ENCODE data around the gene MAPK10. TPM values are rescaled to one million over a fixed set of nuclear protein-coding genes. Genes with fewer than 3 reads are reported as not detected.
A peak's percentile ranks its signal among the peaks of the same experiment; 100 is the strongest.

The MAPK10 gene
- total and polyA plus RNA-seq, 2 donors (not counting 1 experiment from before 2014, with no cell fraction given) = 3.8 to 20.0 TPM

DNA sequence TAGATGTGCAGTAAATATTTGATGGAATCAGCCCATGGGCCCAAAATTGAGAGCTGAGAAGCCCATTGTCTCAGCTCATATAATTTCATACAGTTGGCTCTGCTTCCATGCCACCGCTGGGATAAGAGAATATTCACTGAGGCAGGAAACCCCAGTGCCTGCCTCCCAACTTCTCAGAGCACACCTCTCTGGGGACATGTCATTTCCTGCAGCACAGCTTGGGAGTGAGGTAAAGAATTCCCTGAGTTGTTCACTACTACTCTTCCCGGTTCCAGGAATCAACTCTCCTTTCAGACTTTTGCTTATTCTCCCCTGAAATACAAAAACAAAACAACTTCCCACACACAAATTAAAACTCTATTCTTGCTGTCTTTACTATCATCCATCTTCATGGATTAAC lies 389.3 kb downstream of the MAPK10 start:
- H3K4me2 ChIP-seq (ENCODE audit: extremely low read depth, insufficient read depth, low read length) = no peak overlapping the region
- no peaks in the 10 kb centered on the region for H3K9me3 ChIP-seq (ENCODE audit: control insufficient read depth, insufficient read depth, low read depth, low read length)
- no peak overlapping the region for H3K27ac ChIP-seq (ENCODE audit: insufficient read depth, low read length)
- H3K9ac ChIP-seq (ENCODE audit: insufficient read depth, low read length) = no peak overlapping the region
- H4K20me1 ChIP-seq (ENCODE audit: control insufficient read depth, extremely low read depth, insufficient read depth, low read length) = no peaks in the 10 kb centered on the region
- no peak for TF ChIP-seq EZH2 (IDR thresholded peaks at IDR 0.05; ENCODE audit: low read length, missing control alignments)
- TF ChIP-seq CTCF (conservative IDR thresholded peaks at IDR 0.05 in 1 of 2, IDR thresholded peaks at IDR 0.05 in 1 of 2; ENCODE audit: low read depth in 1 of 2, low read length in 2 of 2) = no peak
- H2AFZ ChIP-seq (ENCODE audit: low read length) = no peak overlapping the region
- DNase-seq (ENCODE audit: low read depth in 2 of 2) = no peak
- H3K4me3 ChIP-seq (replicated peaks in 1 of 4; ENCODE audit: control extremely low read depth in 1 of 4, insufficient read depth in 1 of 4, low read depth in 3 of 4, low read length in 4 of 4) = no peak overlapping the region
- no peaks in the 10 kb centered on the region for H3K27me3 ChIP-seq (ENCODE audit: control insufficient read depth, insufficient read depth, low read length)
- H3K36me3 ChIP-seq (ENCODE audit: control insufficient read depth, insufficient read depth, low read length) = no peaks in the 10 kb centered on the region
- no peaks in the 10 kb centered on the region for H3K79me2 ChIP-seq (ENCODE audit: control insufficient read depth, insufficient read depth, low read length)
- H3K4me1 ChIP-seq (ENCODE audit: control insufficient read depth, extremely low read depth, insufficient read depth, low read length) = no peaks in the 10 kb centered on the region

GRCh38 chr4:85968945-85969819 lies 390.7 kb downstream of the MAPK10 start:
- Histone ChIP-seq H3K79me2 (ENCODE audit: control insufficient read depth, insufficient read depth, low read length) (no peaks in the 10 kb centered on the region), H3K27me3 (ENCODE audit: control insufficient read depth, insufficient read depth, low read length) (no peaks in the 10 kb centered on the region), H3K4me2 (ENCODE audit: extremely low read depth, insufficient read depth, low read length) (no peak overlapping the region), H3K9ac (ENCODE audit: insufficient read depth, low read length) (no peak overlapping the region), H2AFZ (ENCODE audit: low read length) (no peak overlapping the region), H3K36me3 (ENCODE audit: control insufficient read depth, insufficient read depth, low read length) (no peaks in the 10 kb centered on the region), H3K4me1 (ENCODE audit: control insufficient read depth, extremely low read depth, insufficient read depth, low read length) (no peaks in the 10 kb centered on the region), H3K27ac (ENCODE audit: insufficient read depth, low read length) (no peak overlapping the region), H3K4me3 (replicated peaks in 1 of 4; ENCODE audit: control extremely low read depth in 1 of 4, insufficient read depth in 1 of 4, low read depth in 3 of 4, low read length in 4 of 4) (no peak overlapping the region), H3K9me3 (ENCODE audit: control insufficient read depth, insufficient read depth, low read depth, low read length) (no peaks in the 10 kb centered on the region), H4K20me1 (ENCODE audit: control insufficient read depth, extremely low read depth, insufficient read depth, low read length) (no peaks in the 10 kb centered on the region)
- TF ChIP-seq CTCF (conservative IDR thresholded peaks at IDR 0.05 in 1 of 2, IDR thresholded peaks at IDR 0.05 in 1 of 2; ENCODE audit: low read depth in 1 of 2, low read length in 2 of 2) (peak; percentile 42 to 53), EZH2 (IDR thresholded peaks at IDR 0.05; ENCODE audit: low read length, missing control alignments) (no peak)
- DNase-seq (ENCODE audit: low read depth in 2 of 2) = peak; percentile 69 to 77

- H3K4me2 ChIP-seq (ENCODE audit: extremely low read depth, insufficient read depth, low read length) = peak overlapping the region; percentile 48
- no peak overlapping the region for H3K4me3 ChIP-seq (replicated peaks in 1 of 4; ENCODE audit: control extremely low read depth in 1 of 4, insufficient read depth in 1 of 4, low read depth in 3 of 4, low read length in 4 of 4)
- TF ChIP-seq EZH2 (IDR thresholded peaks at IDR 0.05; ENCODE audit: low read length, missing control alignments) = no peak
- TF ChIP-seq CTCF (conservative IDR thresholded peaks at IDR 0.05 in 1 of 2, IDR thresholded peaks at IDR 0.05 in 1 of 2; ENCODE audit: low read depth in 1 of 2, low read length in 2 of 2) = no peak
- DNase-seq (ENCODE audit: low read depth in 2 of 2) = peak; percentile 12 to 60
- H3K27me3 ChIP-seq (ENCODE audit: control insufficient read depth, insufficient read depth, low read length) = no peaks in the 10 kb centered on the region
- H3K4me1 ChIP-seq (ENCODE audit: control insufficient read depth, extremely low read depth, insufficient read depth, low read length) = no peaks in the 10 kb centered on the region
- no peaks in the 10 kb centered on the region for H3K9me3 ChIP-seq (ENCODE audit: control insufficient read depth, insufficient read depth, low read depth, low read length)
- H3K36me3 ChIP-seq (ENCODE audit: control insufficient read depth, insufficient read depth, low read length) = no peaks in the 10 kb centered on the region
- H3K79me2 ChIP-seq (ENCODE audit: control insufficient read depth, insufficient read depth, low read length) = no peaks in the 10 kb centered on the region
- H4K20me1 ChIP-seq (ENCODE audit: control insufficient read depth, extremely low read depth, insufficient read depth, low read length) = no peaks in the 10 kb centered on the region
- H3K9ac ChIP-seq (ENCODE audit: insufficient read depth, low read length) = no peak overlapping the region
- H3K27ac ChIP-seq (ENCODE audit: insufficient read depth, low read length) = no peak overlapping the region
- H2AFZ ChIP-seq (ENCODE audit: low read length) = no peak overlapping the region
Observed at GRCh38 chr4:85967872-85968271, 392.0 kb downstream of the MAPK10 start.

Data from fibroblast of lung (primary cell).